ENCODE results near the gene DENND4A.

DNA sequence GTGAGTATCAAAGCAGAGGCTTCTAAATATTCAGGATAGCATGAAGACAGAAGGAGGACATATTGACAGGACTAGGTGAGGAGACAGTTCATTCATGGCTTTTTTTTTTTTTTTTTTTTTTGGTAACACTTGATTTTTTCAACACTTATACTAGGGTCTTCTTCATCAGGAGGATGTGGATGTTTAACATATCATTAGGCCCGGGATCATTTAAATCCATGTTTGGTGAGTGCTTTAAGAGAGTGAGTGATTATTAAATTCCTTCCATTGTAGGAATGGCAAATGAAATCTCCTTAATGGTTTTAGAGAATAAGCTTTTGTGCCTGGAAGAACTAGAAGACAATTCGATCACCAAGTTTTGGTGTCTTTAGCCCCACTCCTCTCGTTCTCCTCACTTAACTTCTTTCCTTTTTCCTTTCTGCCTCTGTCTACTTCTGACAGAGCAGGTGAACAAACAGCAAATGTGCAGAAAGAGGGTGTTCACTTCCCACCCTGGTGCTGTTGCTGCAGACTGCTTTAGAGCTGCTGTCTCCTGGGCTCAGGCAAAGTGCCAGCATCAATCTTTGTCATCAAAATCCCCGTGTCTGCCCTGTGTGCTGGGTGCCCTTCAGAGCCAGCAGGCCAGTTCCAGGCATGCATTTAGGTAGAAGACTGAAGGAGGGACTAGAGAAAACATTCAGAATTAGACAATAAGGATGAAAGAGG lies 41.6 kb upstream of the DENND4A start:
- TF ChIP-seq, protein P1, sequence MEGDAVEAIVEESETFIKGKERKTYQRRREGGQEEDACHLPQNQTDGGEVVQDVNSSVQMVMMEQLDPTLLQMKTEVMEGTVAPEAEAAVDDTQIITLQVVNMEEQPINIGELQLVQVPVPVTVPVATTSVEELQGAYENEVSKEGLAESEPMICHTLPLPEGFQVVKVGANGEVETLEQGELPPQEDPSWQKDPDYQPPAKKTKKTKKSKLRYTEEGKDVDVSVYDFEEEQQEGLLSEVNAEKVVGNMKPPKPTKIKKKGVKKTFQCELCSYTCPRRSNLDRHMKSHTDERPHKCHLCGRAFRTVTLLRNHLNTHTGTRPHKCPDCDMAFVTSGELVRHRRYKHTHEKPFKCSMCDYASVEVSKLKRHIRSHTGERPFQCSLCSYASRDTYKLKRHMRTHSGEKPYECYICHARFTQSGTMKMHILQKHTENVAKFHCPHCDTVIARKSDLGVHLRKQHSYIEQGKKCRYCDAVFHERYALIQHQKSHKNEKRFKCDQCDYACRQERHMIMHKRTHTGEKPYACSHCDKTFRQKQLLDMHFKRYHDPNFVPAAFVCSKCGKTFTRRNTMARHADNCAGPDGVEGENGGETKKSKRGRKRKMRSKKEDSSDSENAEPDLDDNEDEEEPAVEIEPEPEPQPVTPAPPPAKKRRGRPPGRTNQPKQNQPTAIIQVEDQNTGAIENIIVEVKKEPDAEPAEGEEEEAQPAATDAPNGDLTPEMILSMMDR (tag by site-specific recombination; IDR thresholded peaks at IDR 0.05): no peak
- TF ChIP-seq, protein P2, sequence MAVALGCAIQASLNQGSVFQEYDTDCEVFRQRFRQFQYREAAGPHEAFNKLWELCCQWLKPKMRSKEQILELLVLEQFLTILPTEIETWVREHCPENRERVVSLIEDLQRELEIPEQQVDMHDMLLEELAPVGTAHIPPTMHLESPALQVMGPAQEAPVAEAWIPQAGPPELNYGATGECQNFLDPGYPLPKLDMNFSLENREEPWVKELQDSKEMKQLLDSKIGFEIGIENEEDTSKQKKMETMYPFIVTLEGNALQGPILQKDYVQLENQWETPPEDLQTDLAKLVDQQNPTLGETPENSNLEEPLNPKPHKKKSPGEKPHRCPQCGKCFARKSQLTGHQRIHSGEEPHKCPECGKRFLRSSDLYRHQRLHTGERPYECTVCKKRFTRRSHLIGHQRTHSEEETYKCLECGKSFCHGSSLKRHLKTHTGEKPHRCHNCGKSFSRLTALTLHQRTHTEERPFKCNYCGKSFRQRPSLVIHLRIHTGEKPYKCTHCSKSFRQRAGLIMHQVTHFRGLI (tag by site-specific recombination; IDR thresholded peaks at IDR 0.05): no peak
- no peak for TF ChIP-seq MEIS1 (CRISPR knock-in tag; IDR thresholded peaks at IDR 0.05; ENCODE audit: borderline replicate concordance)
- TF ChIP-seq ZNF350 (tag by site-specific recombination; IDR thresholded peaks at IDR 0.05): no peak
- TF ChIP-seq, protein P3, sequence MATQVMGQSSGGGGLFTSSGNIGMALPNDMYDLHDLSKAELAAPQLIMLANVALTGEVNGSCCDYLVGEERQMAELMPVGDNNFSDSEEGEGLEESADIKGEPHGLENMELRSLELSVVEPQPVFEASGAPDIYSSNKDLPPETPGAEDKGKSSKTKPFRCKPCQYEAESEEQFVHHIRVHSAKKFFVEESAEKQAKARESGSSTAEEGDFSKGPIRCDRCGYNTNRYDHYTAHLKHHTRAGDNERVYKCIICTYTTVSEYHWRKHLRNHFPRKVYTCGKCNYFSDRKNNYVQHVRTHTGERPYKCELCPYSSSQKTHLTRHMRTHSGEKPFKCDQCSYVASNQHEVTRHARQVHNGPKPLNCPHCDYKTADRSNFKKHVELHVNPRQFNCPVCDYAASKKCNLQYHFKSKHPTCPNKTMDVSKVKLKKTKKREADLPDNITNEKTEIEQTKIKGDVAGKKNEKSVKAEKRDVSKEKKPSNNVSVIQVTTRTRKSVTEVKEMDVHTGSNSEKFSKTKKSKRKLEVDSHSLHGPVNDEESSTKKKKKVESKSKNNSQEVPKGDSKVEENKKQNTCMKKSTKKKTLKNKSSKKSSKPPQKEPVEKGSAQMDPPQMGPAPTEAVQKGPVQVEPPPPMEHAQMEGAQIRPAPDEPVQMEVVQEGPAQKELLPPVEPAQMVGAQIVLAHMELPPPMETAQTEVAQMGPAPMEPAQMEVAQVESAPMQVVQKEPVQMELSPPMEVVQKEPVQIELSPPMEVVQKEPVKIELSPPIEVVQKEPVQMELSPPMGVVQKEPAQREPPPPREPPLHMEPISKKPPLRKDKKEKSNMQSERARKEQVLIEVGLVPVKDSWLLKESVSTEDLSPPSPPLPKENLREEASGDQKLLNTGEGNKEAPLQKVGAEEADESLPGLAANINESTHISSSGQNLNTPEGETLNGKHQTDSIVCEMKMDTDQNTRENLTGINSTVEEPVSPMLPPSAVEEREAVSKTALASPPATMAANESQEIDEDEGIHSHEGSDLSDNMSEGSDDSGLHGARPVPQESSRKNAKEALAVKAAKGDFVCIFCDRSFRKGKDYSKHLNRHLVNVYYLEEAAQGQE (tag by site-specific recombination; IDR thresholded peaks at IDR 0.05): no peak
- no peak for TF ChIP-seq YY2 (tag by site-specific recombination; IDR thresholded peaks at IDR 0.05)
- TF ChIP-seq, protein P4, sequence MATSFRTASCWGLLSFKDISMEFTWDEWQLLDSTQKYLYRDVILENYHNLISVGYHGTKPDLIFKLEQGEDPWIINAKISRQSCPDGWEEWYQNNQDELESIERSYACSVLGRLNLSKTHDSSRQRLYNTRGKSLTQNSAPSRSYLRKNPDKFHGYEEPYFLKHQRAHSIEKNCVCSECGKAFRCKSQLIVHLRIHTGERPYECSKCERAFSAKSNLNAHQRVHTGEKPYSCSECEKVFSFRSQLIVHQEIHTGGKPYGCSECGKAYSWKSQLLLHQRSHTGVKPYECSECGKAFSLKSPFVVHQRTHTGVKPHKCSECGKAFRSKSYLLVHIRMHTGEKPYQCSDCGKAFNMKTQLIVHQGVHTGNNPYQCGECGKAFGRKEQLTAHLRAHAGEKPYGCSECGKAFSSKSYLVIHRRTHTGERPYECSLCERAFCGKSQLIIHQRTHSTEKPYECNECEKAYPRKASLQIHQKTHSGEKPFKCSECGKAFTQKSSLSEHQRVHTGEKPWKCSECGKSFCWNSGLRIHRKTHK (tag by site-specific recombination; IDR thresholded peaks at IDR 0.05): no peak
- TF ChIP-seq ATF2 (tag by site-specific recombination; IDR thresholded peaks at IDR 0.05; ENCODE audit: low read depth): no peak
- TF ChIP-seq ZXDB (tag by site-specific recombination; IDR thresholded peaks at IDR 0.05): no peak
- no peak for TF ChIP-seq ZNF768 (tag by site-specific recombination; IDR thresholded peaks at IDR 0.05)

All from HEK293 (cell line).